Bronchial epithelial cell (primary cell): ENCODE data around the gene TSBP1. TPM values are rescaled to one million over a fixed set of nuclear protein-coding genes. Genes with fewer than 3 reads are reported as not detected.

Experiments used
- DNase-seq: peaks from one replicate; pipeline ENCODE4 v3.0.0-alpha.2; 2010; ENCODE audit warnings: low read depth
- FAIRE-seq: peaks from 2 replicates; lab custom pipeline; 2011; peaks lifted over from hg19 to GRCh38; lab: Jason Lieb, UNC
- H3K27me3 ChIP-seq: 2 replicates; pipeline ENCODE4 v1.5.1; 2011; ENCODE audit warnings: low read length; ENCODE audit not compliant: control insufficient read depth, insufficient read depth
- H3K36me3 ChIP-seq: 2 replicates; pipeline ENCODE4 v1.5.1; 2011; ENCODE audit warnings: low read length; ENCODE audit not compliant: control insufficient read depth, insufficient read depth
- H3K4me3 ChIP-seq: 2 replicates; pipeline ENCODE4 v1.5.1; 2011; ENCODE audit warnings: mild to moderate bottlenecking, low read depth, low read length, control low read depth
- CTCF ChIP-seq: IDR thresholded peaks from 2 replicates; pipeline ENCODE4 v1.5.1; 2011; ENCODE audit warnings: mild to moderate bottlenecking, moderate library complexity, low read length, control low read depth, inconsistent platforms; ENCODE audit not compliant: insufficient read depth, severe bottlenecking
- total RNA-seq: library from RNA; depleted of rRNA; stranded (reverse); fragments of >200 nt; gene quantifications from 2 replicates; pipeline ENCODE4 v1.2.1, GENCODE V29; 2014

The TSBP1 gene
- total RNA-seq, 1 donor from 2014 or later: not detected

GRCh38 chr6:32386040-32386439 is 14.3 kb upstream of the TSBP1 start:
- TF ChIP-seq CTCF: no peak
- H3K27me3 ChIP-seq: no peaks in the 10 kb centered on the region
- DNase-seq: no peak
- FAIRE-seq: no peak
- no peak overlapping the region for H3K4me3 ChIP-seq
- no peaks in the 10 kb centered on the region for H3K36me3 ChIP-seq

GRCh38 chr6:32382757-32383420 is 11.2 kb upstream of the TSBP1 start:
- no peaks in the 10 kb centered on the region for H3K27me3 ChIP-seq
- no peaks in the 10 kb centered on the region for H3K36me3 ChIP-seq
- FAIRE-seq: no peak
- H3K4me3 ChIP-seq: no peak overlapping the region
- no peak for TF ChIP-seq CTCF
- DNase-seq: no peak

- Histone ChIP-seq H3K27me3 (no peaks in the 10 kb centered on the region), H3K4me3 (no peak overlapping the region), H3K36me3 (no peaks in the 10 kb centered on the region)
- DNase-seq (no peak), FAIRE-seq (no peak)
- TF ChIP-seq CTCF: no peak
These were observed 7.8 kb upstream of the TSBP1 start for GRCh38 chr6:32379545-32379944.

GRCh38 chr6:32375739-32376529 is 4.2 kb upstream of the TSBP1 start:
- H3K4me3 ChIP-seq: no peak overlapping the region
- no peaks in the 10 kb centered on the region for H3K36me3 ChIP-seq
- TF ChIP-seq CTCF: no peak
- DNase-seq (no peak), FAIRE-seq (no peak)
- no peaks in the 10 kb centered on the region for H3K27me3 ChIP-seq

- FAIRE-seq (no peak), DNase-seq (peak; percentile 14)
- Histone ChIP-seq H3K36me3 (no peaks in the 10 kb centered on the region), H3K27me3 (peaks cover 3% of the 10 kb centered on the region), H3K4me3 (no peak overlapping the region)
- no peak for TF ChIP-seq CTCF
These were observed 474 bp downstream of the TSBP1 start for GRCh38 chr6:32371229-32371628.
